Pulmonary artery endothelial cell (primary cell): ENCODE measurements around the gene DDX41. TPM values are rescaled to one million over a fixed set of nuclear protein-coding genes. Genes with fewer than 3 reads are reported as not detected.
"Not testable (repeated sequence)": the region's sequence is repeated elsewhere in the genome, so short reads cannot be mapped to it uniquely, and the experiment has no call there.

Source experiments
- DNase-seq: peaks from one replicate; pipeline ENCODE4 v3.0.0-alpha.2; 2011; ENCODE audit warnings: low read depth, low spot score
- total RNA-seq: library from RNA; depleted of rRNA; stranded (reverse); fragments of >200 nt; gene quantifications from 2 replicates; pipeline ENCODE4 v1.2.3, GENCODE V29; 2014

DDX41 gene
- 107 and 135 TPM in 2 replicates for total RNA-seq

GRCh38 chr5:177516601-177517568 is at the start of gene DDX41:
Gene DDX41, minus strand, starts transcription at chr5:177516961. Its CDS starts 16 bp downstream, at chr5:177516945.
- DNase-seq: peak; percentile 97

GRCh38 chr5:177565046-177565445 is 48.3 kb upstream of the DDX41 start:
- DNase-seq: no peak

- DNase-seq: not testable (repeated sequence)
These were observed 42.7 kb upstream of the DDX41 start for GRCh38 chr5:177559446-177559941.

GRCh38 chr5:177557796-177558195 is 41.0 kb upstream of the DDX41 start:
- DNase-seq: no peak

- DNase-seq: no peak
These were observed 40.4 kb upstream of the DDX41 start for GRCh38 chr5:177557041-177557647.

GRCh38 chr5:177555665-177556064 is 38.9 kb upstream of the DDX41 start:
- no peak for DNase-seq

- DNase-seq: no peak
These were observed 38.5 kb upstream of the DDX41 start for GRCh38 chr5:177555228-177555627.

GRCh38 chr5:177554474-177555111 is 37.8 kb upstream of the DDX41 start, which contains the start of gene FAM193B:
Gene FAM193B, minus strand, starts transcription at chr5:177554563. Its CDS starts 105 bp downstream, at chr5:177554458.
- DNase-seq: peak; percentile 64

GRCh38 chr5:177553671-177554429 is 37.1 kb upstream of the DDX41 start:
- DNase-seq: no peak

- DNase-seq: no peak
These were observed 36.2 kb upstream of the DDX41 start for GRCh38 chr5:177552839-177553455.

GRCh38 chr5:177550122-177550521 is 33.4 kb upstream of the DDX41 start:
- DNase-seq: no peak

- no peak for DNase-seq
These were observed 31.7 kb upstream of the DDX41 start for GRCh38 chr5:177548495-177548894.

GRCh38 chr5:177547736-177548135 is 31.0 kb upstream of the DDX41 start:
- DNase-seq: no peak

GRCh38 chr5:177546258-177546741 is 29.5 kb upstream of the DDX41 start:
- peak; percentile 74 for DNase-seq

GRCh38 chr5:177545487-177546257 is 28.9 kb upstream of the DDX41 start:
- no peak for DNase-seq

- DNase-seq: no peak
These were observed 26.2 kb upstream of the DDX41 start for GRCh38 chr5:177542816-177543465.

- DNase-seq: no peak
These were observed 23.7 kb upstream of the DDX41 start for GRCh38 chr5:177540438-177540837.

GRCh38 chr5:177539411-177539810 is 22.6 kb upstream of the DDX41 start:
- DNase-seq: no peak

- DNase-seq: no peak
These were observed 22.1 kb upstream of the DDX41 start for GRCh38 chr5:177538876-177539275.
